Stimulated activated CD4-positive, alpha-beta T cell treated with anti-CD3 and anti-CD28 coated beads, TNF-alpha, amount 100 ng/mL, for 24 hours (primary cell): ENCODE results near the gene OR2K2.
"Not testable (repeated sequence)": the region's sequence is repeated elsewhere in the genome, so short reads cannot be mapped to it uniquely, and the experiment has no call there.

Experiments used
- DNase-seq, 3 experiments: peaks; one replicate each; pipeline ENCODE4 v3.0.0-alpha.2; 2020; ENCODE audit warnings: low read depth in 3 of 3

Gene OR2K2, protein sequence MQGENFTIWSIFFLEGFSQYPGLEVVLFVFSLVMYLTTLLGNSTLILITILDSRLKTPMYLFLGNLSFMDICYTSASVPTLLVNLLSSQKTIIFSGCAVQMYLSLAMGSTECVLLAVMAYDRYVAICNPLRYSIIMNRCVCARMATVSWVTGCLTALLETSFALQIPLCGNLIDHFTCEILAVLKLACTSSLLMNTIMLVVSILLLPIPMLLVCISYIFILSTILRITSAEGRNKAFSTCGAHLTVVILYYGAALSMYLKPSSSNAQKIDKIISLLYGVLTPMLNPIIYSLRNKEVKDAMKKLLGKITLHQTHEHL

DNA sequence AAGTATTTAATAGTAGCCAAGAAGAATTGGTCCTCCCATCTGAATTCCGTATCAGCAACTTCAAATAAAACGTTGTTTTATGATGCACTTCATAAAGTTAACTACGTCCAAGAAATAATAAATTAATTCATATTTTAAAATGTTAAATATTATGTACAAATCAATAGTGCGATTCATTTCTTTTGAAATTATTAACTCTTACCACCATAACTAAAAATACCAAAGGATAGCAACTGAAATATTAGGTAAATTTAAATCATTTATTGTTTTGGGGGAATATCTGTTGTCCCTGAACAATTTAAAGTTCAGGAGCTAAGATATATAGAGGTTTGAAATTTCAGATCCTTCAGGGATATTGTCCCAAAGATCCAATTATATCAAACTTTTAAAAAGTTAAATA, at the start of gene OR2K2:
Gene OR2K2, minus strand, starts transcription at position 101 of the 400 bp plus-strand sequence. CDS start 1,791 bp downstream, outside the sequence.
- no peak for DNase-seq

DNA sequence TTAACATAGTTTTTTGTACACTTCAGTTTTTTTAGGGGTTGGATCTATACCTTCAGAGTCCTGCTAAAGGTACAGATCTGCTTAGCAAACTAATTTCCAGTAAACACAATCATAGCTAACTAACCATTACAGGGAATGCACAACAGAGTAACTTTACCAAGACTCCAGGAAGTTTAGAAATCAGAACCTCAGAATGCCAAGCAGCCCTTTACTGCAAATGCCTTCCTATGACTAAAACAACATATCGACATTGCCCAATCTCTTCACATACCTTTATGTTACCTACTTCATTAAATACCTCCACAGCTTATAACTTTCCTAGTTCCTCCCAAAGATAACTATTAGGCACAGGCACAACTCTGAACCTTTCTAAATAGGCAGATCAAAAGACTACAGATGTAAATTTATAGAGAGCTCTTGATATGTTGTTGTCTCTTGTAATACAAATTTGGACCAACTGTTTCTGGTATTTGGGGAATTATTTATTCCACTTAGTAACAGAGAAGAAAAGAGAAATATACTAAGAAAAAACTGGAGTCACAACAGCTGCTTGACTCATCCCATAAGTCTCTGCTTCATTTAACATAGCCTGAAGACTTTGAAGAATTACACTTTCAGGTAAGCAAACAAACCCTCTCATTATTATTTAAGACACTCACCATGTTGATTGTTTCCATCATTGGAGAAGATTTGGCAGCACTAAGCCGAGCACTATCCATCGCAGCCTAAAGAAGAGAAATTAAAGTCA, 46.0 kb upstream of the OR2K2 start:
- DNase-seq: no peak

DNA sequence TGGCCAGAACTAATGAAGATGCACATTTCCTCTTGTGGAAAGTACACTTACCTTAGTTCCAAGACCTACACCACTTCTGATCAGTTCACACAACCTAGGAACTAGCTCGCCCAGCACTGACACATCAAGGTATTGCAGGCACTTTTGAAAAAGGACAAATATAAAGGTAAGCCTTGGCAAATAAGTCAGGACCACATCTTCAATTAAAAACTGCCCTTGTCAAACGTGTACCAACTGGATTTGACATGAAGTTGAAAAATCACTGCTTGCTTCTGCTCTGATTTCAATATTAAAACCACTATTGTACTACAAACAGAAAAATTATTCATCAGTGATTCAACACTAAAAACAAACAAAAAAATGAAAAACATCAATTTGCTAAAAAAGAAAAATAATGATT, 45.0 kb upstream of the OR2K2 start:
- DNase-seq: no peak

DNA sequence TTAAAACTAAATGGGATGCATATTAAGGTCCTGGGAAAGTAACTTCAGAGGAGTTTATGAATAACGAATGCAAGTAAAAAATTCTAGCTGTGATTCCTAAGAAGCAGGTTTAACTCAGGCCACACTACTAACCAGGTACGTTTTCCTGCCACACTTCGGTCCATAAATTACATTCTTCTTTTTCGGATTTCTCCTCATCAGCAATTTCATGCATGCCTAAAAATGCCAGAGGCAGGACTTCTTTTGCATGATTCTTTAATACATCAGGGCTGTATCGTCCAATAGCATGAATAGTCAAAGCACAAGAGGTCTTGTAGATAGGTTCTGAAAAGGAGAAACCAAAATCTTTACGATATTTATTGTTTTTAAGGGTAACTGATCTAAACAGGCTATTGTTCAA, 42.3 kb upstream of the OR2K2 start:
- DNase-seq: no peak

DNA sequence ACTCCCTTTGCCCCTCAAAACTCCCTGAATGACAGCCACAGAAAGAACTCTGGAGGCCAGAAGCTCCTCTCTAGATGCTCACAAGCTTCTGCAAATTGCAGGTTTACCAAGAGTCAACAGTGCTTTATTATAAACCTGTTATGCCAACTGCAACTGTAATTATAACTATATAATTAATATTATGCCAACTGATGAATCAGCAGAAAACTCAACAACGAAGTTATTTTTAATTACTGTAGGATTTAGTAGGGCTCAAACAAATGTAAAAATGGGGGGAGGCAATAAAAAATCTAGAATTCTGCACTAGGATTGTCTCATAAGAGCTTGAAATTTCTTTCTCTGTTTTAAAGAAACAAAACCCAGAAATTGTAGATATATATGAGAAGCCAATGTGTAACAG, 37.0 kb upstream of the OR2K2 start:
- DNase-seq: no peak

DNA sequence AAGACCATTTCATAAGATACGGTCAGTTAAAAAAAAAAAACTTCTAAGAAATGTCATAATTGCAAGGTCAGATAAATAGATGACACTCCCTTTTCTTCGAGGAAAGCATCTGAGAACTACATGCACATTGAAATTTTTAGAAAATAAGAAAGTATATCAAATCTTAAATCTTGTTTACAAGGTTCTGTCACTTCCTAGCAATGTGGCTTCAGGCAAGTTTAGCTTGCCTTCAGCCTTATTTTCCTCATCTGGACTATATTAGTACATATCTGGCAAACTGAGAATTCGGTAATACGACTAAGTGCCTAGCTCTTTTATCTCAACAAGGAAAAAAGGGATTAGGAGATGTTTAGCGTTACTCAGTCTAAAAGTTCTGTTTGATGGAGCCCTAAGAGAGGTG, 32.5 kb upstream of the OR2K2 start:
- no peak for DNase-seq

DNA sequence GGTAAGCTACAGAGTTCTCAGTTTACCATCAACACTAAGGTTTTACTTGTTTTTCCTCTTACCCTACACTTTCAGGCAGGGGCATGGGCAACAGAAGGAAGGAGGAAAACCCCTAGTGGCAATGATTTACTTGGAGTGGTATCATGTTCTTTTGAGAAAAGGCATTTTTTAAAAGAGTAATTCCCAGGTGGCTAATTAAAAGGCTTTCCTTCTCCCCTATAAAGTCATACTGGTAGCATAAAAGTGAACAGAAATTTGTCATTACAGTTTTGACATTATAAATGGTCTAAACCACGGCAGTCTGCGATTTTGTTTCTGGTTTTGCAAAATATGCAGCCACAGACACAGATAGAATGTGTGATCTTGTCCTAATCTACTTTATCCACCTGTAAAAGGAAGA, 30.9 kb upstream of the OR2K2 start:
- DNase-seq: no peak

DNA sequence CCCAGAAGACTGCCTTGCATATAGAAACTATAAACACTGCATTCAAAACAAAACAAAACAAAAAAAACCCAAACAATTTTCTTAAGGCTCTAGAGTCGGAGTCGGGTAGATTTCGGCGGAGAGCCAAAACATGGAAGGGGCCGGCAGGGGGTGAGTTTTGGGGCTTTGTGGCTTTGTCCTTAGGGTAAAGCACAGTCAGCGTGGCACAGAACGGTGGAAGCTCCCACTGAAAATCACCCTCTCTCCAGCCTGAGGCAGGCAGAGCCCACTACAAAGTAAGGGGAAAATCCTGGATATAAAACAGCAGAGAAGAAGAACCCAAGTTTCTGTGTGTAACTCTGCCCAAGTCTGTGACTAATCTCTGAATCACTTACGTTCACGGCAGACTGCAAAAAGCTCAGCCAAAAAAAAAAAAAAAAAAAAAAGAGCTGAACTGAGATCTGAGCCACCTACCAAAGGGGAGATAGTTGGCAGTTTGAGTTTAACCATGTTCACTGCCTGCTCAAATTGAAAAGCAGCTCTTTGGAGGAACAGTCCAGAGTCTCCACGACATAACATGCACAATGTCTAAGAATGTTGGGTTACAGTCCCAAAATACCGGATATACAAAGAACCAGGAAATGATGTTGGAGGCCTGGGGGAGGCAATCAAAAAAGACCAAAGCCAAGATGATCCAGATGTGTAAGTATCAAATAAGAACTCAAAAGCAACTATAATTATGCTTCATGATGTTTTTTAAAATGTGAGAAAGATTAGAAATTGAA, 26.6 kb upstream of the OR2K2 start:
- DNase-seq: no peak

DNA sequence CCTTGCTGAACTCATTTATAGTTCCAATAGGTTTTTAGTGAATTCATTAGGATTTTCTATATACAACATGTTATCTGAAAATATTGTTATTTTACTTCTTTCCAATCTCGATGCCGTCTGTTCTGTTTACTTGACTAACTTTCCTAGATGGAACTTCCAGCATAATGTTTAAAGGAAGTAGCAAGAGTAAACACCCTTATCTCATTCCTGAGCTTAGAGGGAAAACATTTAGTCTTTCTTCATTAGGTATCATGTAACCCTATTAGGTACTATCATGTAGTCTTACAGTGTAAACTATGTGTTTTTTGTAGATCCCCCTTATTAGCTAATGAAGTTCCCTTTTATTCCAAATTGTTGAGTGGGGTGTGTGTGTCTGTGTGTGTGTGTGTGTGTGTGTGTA, 22.5 kb upstream of the OR2K2 start:
- DNase-seq: no peak

DNA sequence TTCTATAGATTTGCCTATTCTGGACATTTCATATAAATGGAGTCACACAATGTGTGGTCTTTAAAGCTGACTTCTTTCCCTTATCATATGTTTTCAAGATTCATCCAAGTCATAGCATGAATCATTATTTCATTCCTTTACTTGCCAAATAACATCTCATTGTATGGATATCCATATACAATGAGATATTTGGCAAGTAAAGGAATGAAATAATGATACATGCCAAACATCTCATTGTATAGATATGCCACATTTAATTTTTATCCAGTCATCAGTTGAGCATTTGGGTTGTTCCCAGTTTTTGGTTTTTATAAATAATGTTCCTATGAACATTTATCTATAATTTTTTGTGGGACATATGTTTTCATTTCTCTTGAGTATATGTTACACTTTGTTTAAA, 20.5 kb upstream of the OR2K2 start:
- DNase-seq: no peak

DNA sequence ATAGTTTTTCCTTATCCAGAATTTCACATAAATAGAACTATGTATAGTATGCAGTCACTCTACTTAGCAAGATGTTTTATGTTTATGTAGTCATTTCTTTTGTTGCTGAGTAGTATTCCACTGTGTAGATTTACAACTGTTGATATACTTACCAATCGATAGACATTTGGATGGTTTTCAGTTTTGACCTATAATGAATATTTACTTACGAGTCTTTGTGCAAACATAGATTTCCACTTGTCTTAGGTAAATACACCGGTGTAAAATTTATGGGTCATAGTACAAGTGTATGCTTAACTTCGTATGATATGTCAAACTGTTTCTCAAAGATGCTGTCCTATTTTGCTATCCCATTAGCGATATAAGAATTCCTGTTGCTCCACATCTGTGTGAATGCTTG, 19.7 kb upstream of the OR2K2 start:
- DNase-seq: no peak

DNA sequence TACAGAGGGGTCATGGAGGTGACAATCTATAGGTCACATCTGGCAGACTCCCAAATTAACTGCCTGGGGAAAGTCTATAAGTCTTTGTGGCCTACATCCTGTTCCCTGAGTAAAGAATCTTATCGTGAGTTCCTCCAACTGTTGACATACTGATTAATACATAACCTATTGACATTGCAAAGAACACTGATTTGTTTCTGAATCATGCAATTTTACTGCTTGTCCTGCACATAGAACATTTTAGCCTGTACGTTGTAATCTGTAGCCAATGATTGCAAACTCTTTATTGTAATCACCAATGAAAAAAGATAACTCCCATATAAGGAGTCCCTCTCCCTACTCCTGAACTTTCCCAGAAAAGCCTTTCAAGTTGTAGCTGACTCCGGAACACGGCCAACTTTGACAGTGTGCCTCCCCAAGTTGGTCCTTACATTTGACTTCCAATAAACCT, 18.8 kb upstream of the OR2K2 start:
- DNase-seq: no peak

DNA sequence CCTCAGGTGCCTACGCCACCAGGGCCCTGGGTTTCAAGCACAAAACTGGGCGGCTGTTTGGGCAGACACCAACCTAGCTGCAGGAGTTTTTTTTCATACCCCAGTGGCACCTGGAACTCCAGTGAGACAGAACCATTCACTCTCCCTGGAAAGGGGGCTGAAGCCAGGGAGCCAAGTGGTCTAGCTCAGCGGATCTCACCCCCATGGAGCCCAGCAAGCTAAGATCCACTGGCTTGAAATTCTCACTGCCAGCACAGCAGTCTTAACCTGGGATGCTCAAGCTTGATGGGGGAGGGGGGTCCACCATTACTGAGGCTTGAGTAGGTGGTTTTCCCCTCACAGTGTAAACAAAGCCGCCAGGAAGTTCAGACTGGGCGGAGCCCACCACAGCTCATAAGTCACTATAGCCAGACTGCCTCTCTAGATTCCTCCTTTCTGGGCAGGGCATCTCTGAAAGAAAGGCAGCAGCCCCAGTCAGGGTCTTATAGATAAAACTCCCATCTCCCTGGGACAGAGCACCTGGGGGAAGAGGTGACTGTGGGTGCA, 4.4 kb upstream of the OR2K2 start:
- not testable (repeated sequence) for DNase-seq

DNA sequence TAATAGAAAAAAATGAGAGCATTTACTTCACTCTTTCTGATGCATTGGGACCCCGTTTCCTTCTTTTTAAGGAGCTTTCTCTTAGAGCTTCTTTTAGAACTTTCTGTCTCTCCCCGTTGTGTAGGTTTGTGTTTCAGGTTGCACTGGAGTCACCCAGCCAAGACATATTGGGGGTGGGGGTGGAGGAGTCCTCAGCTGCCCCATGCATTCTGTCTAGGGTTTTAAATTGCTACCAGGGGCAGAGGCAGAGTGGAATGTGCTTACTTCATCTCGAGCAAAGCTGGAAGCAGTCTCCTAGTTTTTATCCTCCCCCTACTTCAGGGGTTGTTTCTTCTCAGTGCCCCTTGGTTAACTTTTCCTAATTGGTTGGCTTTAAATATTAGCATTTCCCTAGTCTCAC, 9.4 kb downstream of the OR2K2 start:
- no peak for DNase-seq

DNA sequence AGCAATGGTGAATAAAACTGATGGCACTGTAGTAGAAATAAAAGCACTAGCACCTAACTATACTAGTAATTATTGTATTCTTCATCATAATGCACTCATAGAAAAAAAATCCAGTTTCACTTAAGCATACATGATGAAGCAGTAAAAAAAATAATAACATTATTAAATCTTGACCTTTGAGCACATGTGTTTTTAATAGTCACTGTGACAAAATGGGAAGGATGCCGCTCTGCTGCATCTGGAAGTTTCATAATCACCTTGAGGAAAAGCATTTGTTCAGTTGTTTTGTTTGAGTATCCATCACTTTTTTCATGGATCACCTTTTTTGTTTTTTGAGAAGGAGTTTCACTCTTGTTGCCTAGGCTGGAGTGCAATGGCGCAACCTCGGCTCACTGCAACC, 13.2 kb downstream of the OR2K2 start:
- DNase-seq: no peak

DNA sequence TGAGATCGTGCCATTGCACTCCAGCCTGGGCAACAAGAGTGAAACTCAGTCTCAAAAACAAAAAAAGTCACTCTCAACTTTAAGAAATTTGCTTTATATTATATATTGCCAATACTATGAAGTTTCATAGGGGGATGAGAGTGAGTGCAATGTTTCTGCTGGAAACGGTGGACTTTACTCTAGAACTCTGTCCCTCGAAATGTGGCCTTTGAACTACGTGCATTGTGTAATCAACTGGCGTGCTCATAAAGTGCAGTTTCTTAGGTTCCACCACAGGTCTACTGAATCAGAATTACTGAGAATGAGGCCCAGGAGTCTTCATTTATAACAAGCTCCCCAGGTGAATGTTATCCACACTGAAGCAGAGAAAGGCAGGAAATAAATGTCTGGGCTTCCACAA, 24.1 kb downstream of the OR2K2 start:
- no peak for DNase-seq

DNA sequence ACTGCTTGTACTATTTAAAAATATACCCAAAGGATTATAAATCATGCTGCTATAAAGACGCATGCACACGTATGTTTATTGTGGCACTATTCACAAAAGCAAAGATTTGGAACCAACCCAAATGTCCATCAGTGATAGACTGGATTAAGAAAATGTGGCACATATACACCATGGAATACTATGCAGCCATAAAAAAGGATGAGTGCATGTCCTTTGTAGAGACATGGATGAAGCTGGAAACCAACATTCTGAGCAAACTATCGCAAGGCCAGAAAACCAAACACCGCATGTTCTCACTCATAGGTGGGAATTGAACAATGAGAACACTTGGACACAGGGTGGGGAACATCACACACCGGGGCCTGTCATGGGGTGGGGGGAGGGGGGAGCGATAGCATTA, 26.0 kb downstream of the OR2K2 start:
- not testable (repeated sequence) for DNase-seq

DNA sequence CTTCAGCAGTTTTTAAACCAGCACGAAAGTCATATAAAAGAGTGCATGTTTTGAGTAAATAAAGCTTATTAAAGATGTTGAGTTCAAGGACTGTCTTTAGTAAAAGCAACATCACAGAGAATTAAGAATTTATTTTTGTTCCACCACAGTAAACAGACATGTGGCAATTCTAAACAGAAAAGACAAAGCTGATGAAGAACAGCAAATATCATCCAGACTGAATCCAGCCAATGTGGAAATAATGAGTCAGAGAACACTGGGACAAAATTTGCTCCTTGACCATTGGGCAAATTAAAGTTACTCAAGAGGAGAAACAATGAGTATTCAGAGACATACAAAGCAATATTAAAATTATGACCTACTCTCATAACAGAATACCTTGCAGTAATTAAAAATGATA, 28.8 kb downstream of the OR2K2 start:
- no peak for DNase-seq

DNA sequence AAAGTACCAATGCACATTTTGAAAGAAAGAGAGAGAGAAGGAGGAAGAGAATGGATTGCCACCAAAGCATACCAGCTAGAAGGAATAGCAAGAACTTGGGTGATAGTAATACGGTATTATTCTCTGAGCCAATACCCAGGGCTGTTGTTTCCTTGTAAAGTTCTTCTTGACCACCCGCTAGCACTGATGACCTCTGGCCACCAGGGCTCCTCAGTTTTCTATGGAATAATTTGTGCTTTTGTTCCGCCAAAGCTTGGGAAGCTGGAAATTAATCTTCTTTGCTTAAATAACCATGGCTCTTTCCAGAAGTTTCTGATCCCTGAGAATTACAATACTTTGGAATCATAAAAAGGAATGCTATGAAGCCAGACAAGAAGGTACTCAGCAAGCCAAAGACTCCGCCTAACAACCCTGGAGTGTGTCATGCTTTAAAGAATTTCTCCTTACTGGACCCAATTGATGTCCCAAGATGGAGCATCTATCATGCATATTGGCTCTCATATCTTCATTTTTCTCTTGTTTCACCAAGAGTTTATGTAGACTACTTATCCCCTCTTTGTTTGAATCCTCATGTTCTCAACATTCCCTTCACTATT, 29.8 kb downstream of the OR2K2 start:
- no peak for DNase-seq

DNA sequence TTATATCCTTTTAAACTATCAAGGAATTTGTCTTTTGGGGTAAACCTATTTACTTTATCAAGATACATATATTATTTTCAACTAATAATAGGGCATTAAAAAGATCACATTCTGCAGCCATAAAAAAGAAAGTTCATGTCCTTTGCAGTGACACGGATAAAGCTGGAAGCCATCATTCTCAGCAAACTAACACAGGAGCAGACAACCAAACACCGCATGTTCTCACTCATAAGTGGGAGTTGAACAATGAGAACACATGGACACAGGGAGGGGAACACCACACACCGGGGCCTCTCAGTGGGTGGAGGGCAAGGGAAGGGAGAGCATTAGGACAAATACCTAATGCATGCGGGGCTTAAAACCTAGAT, 30.4 kb downstream of the OR2K2 start:
- not testable (repeated sequence) for DNase-seq

DNA sequence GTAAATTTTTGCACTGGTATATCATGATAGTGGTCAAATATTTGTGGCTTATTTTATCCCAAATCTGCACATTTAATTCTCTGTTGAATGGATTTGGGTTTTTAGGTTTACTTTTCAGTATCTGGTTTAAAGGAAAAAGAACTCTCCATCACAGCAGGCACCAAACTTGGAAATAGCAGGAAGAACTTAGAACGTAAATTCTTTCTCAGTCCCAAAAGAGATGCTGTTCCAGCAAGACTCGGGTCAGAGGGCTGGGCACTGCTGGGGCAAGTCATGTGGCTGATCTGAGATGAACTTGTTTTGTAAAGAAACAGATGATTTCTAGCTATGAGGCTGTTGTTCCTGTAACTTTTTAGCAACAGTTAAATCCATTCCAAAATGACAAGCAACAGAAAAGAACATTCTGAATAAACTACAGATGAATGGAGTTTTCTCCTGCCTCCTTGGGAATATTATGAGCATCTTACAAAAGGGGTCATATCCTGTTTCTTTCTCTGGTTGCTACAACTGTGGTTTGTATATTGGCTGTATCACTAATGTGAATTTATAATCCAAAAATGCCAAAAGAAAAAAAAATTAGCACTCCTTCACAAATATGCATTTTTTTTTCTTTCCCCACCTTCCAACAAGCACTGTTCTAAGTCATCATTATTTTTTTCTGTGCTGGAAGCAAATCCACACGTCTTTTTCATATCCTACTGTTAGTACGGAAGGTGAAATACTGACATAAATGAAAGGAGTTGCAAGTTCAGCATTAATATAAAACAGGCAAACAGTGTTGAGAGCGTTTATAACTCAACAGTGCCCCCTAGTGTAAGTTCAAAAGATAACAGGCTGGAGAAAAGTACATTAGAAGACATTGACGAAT, 31.1 kb downstream of the OR2K2 start:
- no peak for DNase-seq
